ENCODE data around the gene TMOD3.

Gene TMOD3

GRCh38 chr15:51917493-51917892 lies 88.0 kb downstream of the TMOD3 start:
- POLR2A ChIA-PET: interaction anchor here (0.5 kb wide), 1 partner anchor 771 kb away, joined by 3 read pairs; no protein-coding TSS in a partner anchor
- Histone ChIP-seq H3K4me1 (ENCODE audit: control extremely low read depth in 1 of 4, control insufficient read depth in 4 of 4, insufficient read depth in 4 of 4, low read length in 3 of 4) (no peaks in the 10 kb centered on the region), H3K4me3 (ENCODE audit: control insufficient read depth in 1 of 7, extremely low read depth in 1 of 7, insufficient read depth in 4 of 7, low read depth in 2 of 7, low read length in 6 of 7) (no peak overlapping the region), H3K9me3 (ENCODE audit: control extremely low read depth in 1 of 5, control insufficient read depth in 4 of 5, insufficient read depth in 2 of 5, low read depth in 1 of 5, low read length in 4 of 5) (no peaks in the 10 kb centered on the region), H3K27ac (ENCODE audit: insufficient read depth in 1 of 2, low read depth in 1 of 2, low read length in 2 of 2, poor library complexity in 1 of 2, severe bottlenecking in 2 of 2) (no peak overlapping the region), H3K36me3 (ENCODE audit: control insufficient read depth in 4 of 4, insufficient read depth in 4 of 4, low read length in 3 of 4) (peaks cover 16 to 39% (median 25%) of the 10 kb centered on the region in 4 experiments), H3K27me3 (replicated peaks in 2 of 5; ENCODE audit: control insufficient read depth in 4 of 5, insufficient read depth in 5 of 5, low read length in 4 of 5) (no peaks in the 10 kb centered on the region)
- 100% methylated on average over 2 of the region's 2 CpGs for WGBS (ENCODE audit: insufficient coverage)
- CTCF ChIA-PET: interaction anchor here (0.7 to 2.5 kb wide), 6 partner anchors 9 to 370 kb away, joined by 3 to 8 read pairs (median 4); no protein-coding TSS in a partner anchor
- peak; percentile 22 to 45 (median 44) for DNase-seq

DNA sequence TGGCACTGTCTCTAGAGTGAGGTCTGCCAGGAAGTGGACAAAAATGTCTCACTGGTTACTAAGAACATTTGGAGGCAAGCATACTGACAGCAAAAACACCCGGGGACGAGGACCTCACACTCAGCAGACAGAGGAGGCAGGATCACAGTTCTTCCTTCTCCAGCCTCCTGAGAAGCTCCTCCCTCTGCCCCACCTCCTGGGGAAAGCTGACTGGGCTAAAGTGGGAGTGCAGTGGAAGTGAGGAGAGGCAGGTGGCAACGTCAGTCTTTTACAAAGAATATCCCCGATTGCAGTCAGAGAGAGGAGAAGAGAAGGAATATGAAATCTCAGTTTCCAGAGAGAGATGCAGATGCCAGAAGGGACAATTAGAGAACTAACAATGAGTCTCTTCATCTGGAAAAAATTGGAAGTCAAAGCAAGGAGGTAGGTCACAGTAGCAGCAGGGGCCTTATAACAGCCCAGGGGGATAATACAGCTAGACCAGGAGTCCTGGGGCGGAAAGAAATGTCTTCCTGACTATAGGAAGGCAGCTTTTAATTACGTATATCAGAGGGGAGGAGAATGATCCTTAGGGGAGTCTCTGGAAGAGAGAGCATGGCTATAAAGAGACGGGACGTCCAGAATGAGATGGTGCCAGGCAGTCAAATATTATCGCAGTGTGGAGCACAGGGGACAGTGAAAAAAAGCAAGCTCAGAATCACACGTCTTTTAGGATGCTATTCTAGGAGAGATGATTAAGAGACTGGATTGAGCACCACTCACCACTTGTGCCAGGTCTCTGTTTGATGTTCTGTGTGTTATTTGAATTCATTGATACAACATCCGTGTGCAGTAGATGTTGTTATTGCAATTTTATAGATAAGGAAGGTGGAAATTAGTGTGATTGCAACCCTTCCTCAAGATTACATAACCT lies 95.0 kb downstream of the TMOD3 start:
- Histone ChIP-seq H3K36me3 (ENCODE audit: control insufficient read depth in 4 of 4, insufficient read depth in 4 of 4, low read length in 3 of 4) (peaks cover 12 to 45% (median 30%) of the 10 kb centered on the region in 4 experiments), H3K4me1 (ENCODE audit: control extremely low read depth in 1 of 4, control insufficient read depth in 4 of 4, insufficient read depth in 4 of 4, low read length in 3 of 4) (no peaks in the 10 kb centered on the region), H3K4me3 (ENCODE audit: control insufficient read depth in 1 of 7, extremely low read depth in 1 of 7, insufficient read depth in 4 of 7, low read depth in 2 of 7, low read length in 6 of 7) (no peak overlapping the region), H3K27ac (ENCODE audit: insufficient read depth in 1 of 2, low read depth in 1 of 2, low read length in 2 of 2, poor library complexity in 1 of 2, severe bottlenecking in 2 of 2) (no peak overlapping the region), H3K9me3 (ENCODE audit: control extremely low read depth in 1 of 5, control insufficient read depth in 4 of 5, insufficient read depth in 2 of 5, low read depth in 1 of 5, low read length in 4 of 5) (no peaks in the 10 kb centered on the region), H3K27me3 (replicated peaks in 2 of 5; ENCODE audit: control insufficient read depth in 4 of 5, insufficient read depth in 5 of 5, low read length in 4 of 5) (no peaks in the 10 kb centered on the region)
- 94% methylated on average over 10 of the region's 11 CpGs for WGBS (ENCODE audit: insufficient coverage)
- DNase-seq: no peak
- ChIA-PET CTCF (no interaction called here), POLR2A (interaction anchor here (0.7 kb wide), 1 partner anchor 429 kb away, joined by 4 read pairs; no protein-coding TSS in a partner anchor)

DNA sequence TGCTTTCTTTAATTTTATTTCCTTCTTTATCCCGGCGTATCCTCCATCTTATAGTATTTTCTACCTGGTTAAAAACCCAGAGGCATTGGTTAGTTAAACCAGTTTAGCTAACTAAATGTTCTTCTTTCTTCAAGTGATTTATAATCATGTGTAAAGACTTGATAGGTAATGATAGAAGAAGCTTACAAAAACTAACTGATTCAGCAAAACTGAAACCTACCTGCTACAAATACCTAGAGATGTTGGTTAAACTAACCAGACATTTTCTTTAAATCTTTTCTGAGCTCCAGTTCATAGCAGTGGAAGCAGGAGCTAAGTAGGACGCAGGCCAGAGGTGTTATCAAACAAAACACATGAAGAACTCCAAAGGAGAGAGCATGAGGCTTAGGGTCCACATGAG lies 97.4 kb downstream of the TMOD3 start:
- CTCF ChIA-PET: interaction anchor here (0.7 kb wide), 1 partner anchor 17 kb away, joined by 3 read pairs; no protein-coding TSS in a partner anchor
- H3K9me3 ChIP-seq (ENCODE audit: control extremely low read depth in 1 of 5, control insufficient read depth in 4 of 5, insufficient read depth in 2 of 5, low read depth in 1 of 5, low read length in 4 of 5): no peaks in the 10 kb centered on the region
- no peak overlapping the region for H3K27ac ChIP-seq (ENCODE audit: insufficient read depth in 1 of 2, low read depth in 1 of 2, low read length in 2 of 2, poor library complexity in 1 of 2, severe bottlenecking in 2 of 2)
- no peaks in the 10 kb centered on the region for H3K27me3 ChIP-seq (replicated peaks in 2 of 5; ENCODE audit: control insufficient read depth in 4 of 5, insufficient read depth in 5 of 5, low read length in 4 of 5)
- no peak for DNase-seq
- peaks cover 12 to 42% (median 28%) of the 10 kb centered on the region in 4 experiments for H3K36me3 ChIP-seq (ENCODE audit: control insufficient read depth in 4 of 4, insufficient read depth in 4 of 4, low read length in 3 of 4)
- POLR2A ChIA-PET: no interaction called here
- WGBS (ENCODE audit: insufficient coverage): 100% methylated on average over 1 of the region's 3 CpGs
- H3K4me1 ChIP-seq (ENCODE audit: control extremely low read depth in 1 of 4, control insufficient read depth in 4 of 4, insufficient read depth in 4 of 4, low read length in 3 of 4): no peaks in the 10 kb centered on the region
- no peak overlapping the region for H3K4me3 ChIP-seq (ENCODE audit: control insufficient read depth in 1 of 7, extremely low read depth in 1 of 7, insufficient read depth in 4 of 7, low read depth in 2 of 7, low read length in 6 of 7)

DNA sequence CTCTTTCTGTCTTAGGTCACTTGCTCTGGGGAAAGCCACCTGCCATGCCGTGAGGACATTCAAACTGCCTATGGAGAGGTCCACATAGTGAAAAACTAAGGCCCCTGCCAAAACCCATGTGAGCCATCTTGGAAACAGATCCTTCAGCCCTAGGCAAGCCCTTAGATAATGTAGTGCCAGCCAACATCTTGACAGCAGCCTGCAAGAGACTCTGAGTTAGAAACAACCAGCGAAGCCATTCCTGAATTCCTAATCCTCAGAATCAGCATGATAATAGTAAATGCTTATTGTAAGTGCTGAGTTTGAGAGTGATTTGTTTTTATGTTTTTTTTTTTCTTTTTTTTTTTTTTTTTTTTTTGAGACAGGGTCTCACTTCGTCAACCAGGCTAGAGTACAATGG lies 101.6 kb downstream of the TMOD3 start:
- Histone ChIP-seq H3K36me3 (ENCODE audit: control insufficient read depth in 4 of 4, insufficient read depth in 4 of 4, low read length in 3 of 4) (peaks cover 4 to 12% (median 8%) of the 10 kb centered on the region in 4 experiments), H3K9me3 (ENCODE audit: control extremely low read depth in 1 of 5, control insufficient read depth in 4 of 5, insufficient read depth in 2 of 5, low read depth in 1 of 5, low read length in 4 of 5) (no peaks in the 10 kb centered on the region), H3K27me3 (replicated peaks in 2 of 5; ENCODE audit: control insufficient read depth in 4 of 5, insufficient read depth in 5 of 5, low read length in 4 of 5) (no peaks in the 10 kb centered on the region), H3K4me3 (ENCODE audit: control insufficient read depth in 1 of 7, extremely low read depth in 1 of 7, insufficient read depth in 4 of 7, low read depth in 2 of 7, low read length in 6 of 7) (no peak overlapping the region), H3K4me1 (ENCODE audit: control extremely low read depth in 1 of 4, control insufficient read depth in 4 of 4, insufficient read depth in 4 of 4, low read length in 3 of 4) (no peaks in the 10 kb centered on the region), H3K27ac (ENCODE audit: insufficient read depth in 1 of 2, low read depth in 1 of 2, low read length in 2 of 2, poor library complexity in 1 of 2, severe bottlenecking in 2 of 2) (no peak overlapping the region)
- no peak for DNase-seq
- ChIA-PET CTCF (interaction anchor here (1.5 kb wide), 1 partner anchor 13 kb away, joined by 3 read pairs; no protein-coding TSS in a partner anchor), POLR2A (no interaction called here)
- WGBS (ENCODE audit: insufficient coverage): 100% methylated on average over 1 of the region's 3 CpGs

GRCh38 chr15:51931638-51932037 lies 102.2 kb downstream of the TMOD3 start:
- WGBS (ENCODE audit: insufficient coverage): 95% methylated on average over 3 of the region's 4 CpGs
- no peak overlapping the region for H3K4me3 ChIP-seq (ENCODE audit: control insufficient read depth in 1 of 7, extremely low read depth in 1 of 7, insufficient read depth in 4 of 7, low read depth in 2 of 7, low read length in 6 of 7)
- H3K4me1 ChIP-seq (ENCODE audit: control extremely low read depth in 1 of 4, control insufficient read depth in 4 of 4, insufficient read depth in 4 of 4, low read length in 3 of 4): no peaks in the 10 kb centered on the region
- ChIA-PET CTCF (interaction anchor here (0.7 kb wide), 1 partner anchor 223 kb away, joined by 3 read pairs; no protein-coding TSS in a partner anchor), POLR2A (no interaction called here)
- DNase-seq: no peak
- no peaks in the 10 kb centered on the region for H3K9me3 ChIP-seq (ENCODE audit: control extremely low read depth in 1 of 5, control insufficient read depth in 4 of 5, insufficient read depth in 2 of 5, low read depth in 1 of 5, low read length in 4 of 5)
- no peak overlapping the region for H3K27ac ChIP-seq (ENCODE audit: insufficient read depth in 1 of 2, low read depth in 1 of 2, low read length in 2 of 2, poor library complexity in 1 of 2, severe bottlenecking in 2 of 2)
- no peaks in the 10 kb centered on the region for H3K27me3 ChIP-seq (replicated peaks in 2 of 5; ENCODE audit: control insufficient read depth in 4 of 5, insufficient read depth in 5 of 5, low read length in 4 of 5)
- H3K36me3 ChIP-seq (ENCODE audit: control insufficient read depth in 4 of 4, insufficient read depth in 4 of 4, low read length in 3 of 4): peaks cover 4 to 15% (median 10%) of the 10 kb centered on the region in 4 experiments

DNA sequence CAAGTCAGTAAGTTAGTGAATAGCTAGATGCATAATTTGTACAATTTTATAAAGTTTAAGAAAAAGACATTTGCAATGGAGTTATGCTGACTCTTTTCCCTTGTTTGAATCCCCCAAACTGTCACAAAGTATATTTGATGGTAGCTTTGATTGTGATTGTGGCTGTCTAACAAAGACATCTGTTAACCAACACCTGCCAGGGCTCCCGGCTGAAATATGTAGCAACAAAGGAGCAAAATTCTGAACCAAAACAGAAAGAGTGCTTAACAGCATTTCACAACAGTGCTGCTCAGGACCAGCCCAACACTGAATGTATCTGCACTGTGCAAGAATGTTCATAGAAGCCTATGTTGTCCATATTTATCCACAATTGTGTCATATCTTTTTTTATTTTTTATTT lies 102.7 kb downstream of the TMOD3 start:
- ChIA-PET CTCF (interaction anchor here (0.7 kb wide), 1 partner anchor 222 kb away, joined by 3 read pairs; no protein-coding TSS in a partner anchor), POLR2A (interaction anchor here (0.6 kb wide), 1 partner anchor 302 kb away, joined by 8 read pairs; no protein-coding TSS in a partner anchor)
- Histone ChIP-seq H3K27me3 (replicated peaks in 2 of 5; ENCODE audit: control insufficient read depth in 4 of 5, insufficient read depth in 5 of 5, low read length in 4 of 5) (no peaks in the 10 kb centered on the region), H3K4me3 (ENCODE audit: control insufficient read depth in 1 of 7, extremely low read depth in 1 of 7, insufficient read depth in 4 of 7, low read depth in 2 of 7, low read length in 6 of 7) (no peak overlapping the region), H3K9me3 (ENCODE audit: control extremely low read depth in 1 of 5, control insufficient read depth in 4 of 5, insufficient read depth in 2 of 5, low read depth in 1 of 5, low read length in 4 of 5) (no peaks in the 10 kb centered on the region), H3K4me1 (ENCODE audit: control extremely low read depth in 1 of 4, control insufficient read depth in 4 of 4, insufficient read depth in 4 of 4, low read length in 3 of 4) (no peaks in the 10 kb centered on the region), H3K27ac (ENCODE audit: insufficient read depth in 1 of 2, low read depth in 1 of 2, low read length in 2 of 2, poor library complexity in 1 of 2, severe bottlenecking in 2 of 2) (no peak overlapping the region), H3K36me3 (ENCODE audit: control insufficient read depth in 4 of 4, insufficient read depth in 4 of 4, low read length in 3 of 4) (peaks cover 4 to 18% (median 11%) of the 10 kb centered on the region in 4 experiments)
- DNase-seq: no peak
- 100% methylated on average over 1 of the region's 1 CpG for WGBS (ENCODE audit: insufficient coverage)

Measured in common myeloid progenitor, CD34-positive (primary cell).